MM.1S (cell line): ENCODE data around the gene FPGS.

Experiments used
- DNase-seq: peaks from one replicate; pipeline ENCODE4 v3.0.0-alpha.2; 2015
- H2AFZ ChIP-seq: fragments of 300-600 bp; sonication (generic); 2 replicates; pipeline ENCODE4 v1.6.0; 2016; ENCODE audit warnings: antibody characterized with exemption, low read length
- H3F3A ChIP-seq: fragments of 300-600 bp; sonication (generic); 2 replicates; pipeline ENCODE4 v1.6.1; 2016; ENCODE audit warnings: mild to moderate bottlenecking, antibody characterized with exemption, low read length, moderate library complexity, mixed read lengths; ENCODE audit not compliant: insufficient read depth
- H3K27ac ChIP-seq: fragments of 300-600 bp; sonication (generic); 2 replicates; pipeline ENCODE4 v1.5.1; 2016; ENCODE audit warnings: mild to moderate bottlenecking, low read length
- H3K27me3 ChIP-seq: fragments of 300-600 bp; sonication (generic); replicated peaks from 2 replicates; pipeline ENCODE4 v1.6.0; 2016; ENCODE audit warnings: low read length; ENCODE audit not compliant: insufficient read depth
- H3K36me3 ChIP-seq: fragments of 300-600 bp; sonication (generic); replicated peaks from 2 replicates; pipeline ENCODE4 v1.6.1; 2016; ENCODE audit warnings: mild to moderate bottlenecking, low read length, mixed read lengths; ENCODE audit not compliant: insufficient read depth
- H3K4me1 ChIP-seq: fragments of 300-600 bp; sonication (generic); 2 replicates; pipeline ENCODE4 v1.6.1; 2016; ENCODE audit warnings: low read length, mixed read lengths
- H3K4me2 ChIP-seq: fragments of 300-600 bp; sonication (generic); 2 replicates; pipeline ENCODE4 v1.6.0; 2016; ENCODE audit warnings: low read depth, low read length
- H3K4me3 ChIP-seq: fragments of 300-600 bp; sonication (generic); 2 replicates; pipeline ENCODE4 v1.5.1; 2016; ENCODE audit warnings: low read length, mixed read lengths
- H3K79me2 ChIP-seq: fragments of 300-600 bp; sonication (generic); 2 replicates; pipeline ENCODE4 v1.6.1; 2016; ENCODE audit warnings: mixed run types, low read length, mixed read lengths
- H3K9ac ChIP-seq: fragments of 300-600 bp; sonication (generic); 2 replicates; pipeline ENCODE4 v1.6.1; 2016; ENCODE audit warnings: low read length, mixed read lengths
- H3K9me2 ChIP-seq: fragments of 300-600 bp; sonication (generic); replicated peaks from 2 replicates; pipeline ENCODE4 v1.6.1; 2016; ENCODE audit warnings: mild to moderate bottlenecking, low read length, mixed read lengths; ENCODE audit not compliant: insufficient read depth
- H3K9me3 ChIP-seq: fragments of 300-600 bp; sonication (generic); replicated peaks from 2 replicates; pipeline ENCODE4 v1.6.1; 2016; ENCODE audit warnings: mild to moderate bottlenecking, low read length, mixed read lengths; ENCODE audit not compliant: insufficient read depth
- H4K20me1 ChIP-seq: fragments of 300-600 bp; sonication (generic); 2 replicates; pipeline ENCODE4 v1.6.1; 2016; ENCODE audit warnings: mild to moderate bottlenecking, low read length, moderate library complexity, mixed read lengths; ENCODE audit not compliant: insufficient read depth
- EZH2 ChIP-seq: fragments of 300-600 bp; sonication (generic); optimal IDR thresholded peaks from 2 replicates; pipeline ENCODE3; 2017; ENCODE audit warnings: low read depth, mild to moderate bottlenecking, antibody characterized with exemption, low read length, mixed read lengths
- EZH2phosphoT487 ChIP-seq: fragments of 300-600 bp; sonication (generic); IDR thresholded peaks from 2 replicates; pipeline ENCODE4 v1.6.1; 2018; ENCODE audit warnings: antibody characterized with exemption, low read length
- TF ChIP-seq, protein P1 (sequence below): fragments of 300-600 bp; sonication (generic); IDR thresholded peaks from 2 replicates; pipeline ENCODE4 v1.5.1; 2016; ENCODE audit warnings: antibody characterized with exemption, low read length, mixed read lengths

Gene FPGS

GRCh38 chr9:127856729-127857116, 54.0 kb downstream of the FPGS start:
- Histone ChIP-seq H3K4me2 (no peak overlapping the region), H3K36me3 (no peaks in the 10 kb centered on the region), H2AFZ (no peak overlapping the region), H3F3A (no peaks in the 10 kb centered on the region), H3K9ac (no peak overlapping the region), H3K4me3 (no peak overlapping the region), H3K9me3 (no peaks in the 10 kb centered on the region), H4K20me1 (no peaks in the 10 kb centered on the region), H3K79me2 (no peaks in the 10 kb centered on the region), H3K4me1 (no peaks in the 10 kb centered on the region), H3K27ac (no peak overlapping the region), H3K27me3 (no peaks in the 10 kb centered on the region), H3K9me2 (no peaks in the 10 kb centered on the region)
- DNase-seq: no peak
- no peak for TF ChIP-seq EZH2
- no peak for TF ChIP-seq EZH2phosphoT487
- TF ChIP-seq, protein P1, sequence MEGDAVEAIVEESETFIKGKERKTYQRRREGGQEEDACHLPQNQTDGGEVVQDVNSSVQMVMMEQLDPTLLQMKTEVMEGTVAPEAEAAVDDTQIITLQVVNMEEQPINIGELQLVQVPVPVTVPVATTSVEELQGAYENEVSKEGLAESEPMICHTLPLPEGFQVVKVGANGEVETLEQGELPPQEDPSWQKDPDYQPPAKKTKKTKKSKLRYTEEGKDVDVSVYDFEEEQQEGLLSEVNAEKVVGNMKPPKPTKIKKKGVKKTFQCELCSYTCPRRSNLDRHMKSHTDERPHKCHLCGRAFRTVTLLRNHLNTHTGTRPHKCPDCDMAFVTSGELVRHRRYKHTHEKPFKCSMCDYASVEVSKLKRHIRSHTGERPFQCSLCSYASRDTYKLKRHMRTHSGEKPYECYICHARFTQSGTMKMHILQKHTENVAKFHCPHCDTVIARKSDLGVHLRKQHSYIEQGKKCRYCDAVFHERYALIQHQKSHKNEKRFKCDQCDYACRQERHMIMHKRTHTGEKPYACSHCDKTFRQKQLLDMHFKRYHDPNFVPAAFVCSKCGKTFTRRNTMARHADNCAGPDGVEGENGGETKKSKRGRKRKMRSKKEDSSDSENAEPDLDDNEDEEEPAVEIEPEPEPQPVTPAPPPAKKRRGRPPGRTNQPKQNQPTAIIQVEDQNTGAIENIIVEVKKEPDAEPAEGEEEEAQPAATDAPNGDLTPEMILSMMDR: no peak

- Histone ChIP-seq H3K4me2 (no peak overlapping the region), H3K27ac (no peak overlapping the region)
Observed at GRCh38 chr9:127857278-127857677, 54.6 kb downstream of the FPGS start.

GRCh38 chr9:127858041-127858512, 55.4 kb downstream of the FPGS start:
- no peaks in the 10 kb centered on the region for H3F3A ChIP-seq
- DNase-seq: no peak
- H3K4me1 ChIP-seq: no peaks in the 10 kb centered on the region
- no peaks in the 10 kb centered on the region for H4K20me1 ChIP-seq
- no peaks in the 10 kb centered on the region for H3K9me2 ChIP-seq
- H3K4me2 ChIP-seq: no peak overlapping the region
- H3K27me3 ChIP-seq: no peaks in the 10 kb centered on the region
- no peak overlapping the region for H3K9ac ChIP-seq
- H3K36me3 ChIP-seq: no peaks in the 10 kb centered on the region
- H2AFZ ChIP-seq: no peak overlapping the region
- H3K27ac ChIP-seq: no peak overlapping the region
- H3K9me3 ChIP-seq: no peaks in the 10 kb centered on the region
- H3K4me3 ChIP-seq: no peak overlapping the region
- no peak for TF ChIP-seq EZH2
- no peak for TF ChIP-seq EZH2phosphoT487
- TF ChIP-seq, protein P1: no peak
- no peaks in the 10 kb centered on the region for H3K79me2 ChIP-seq

More at GRCh38 chr9:127857278-127857677, 54.6 kb downstream of the FPGS start:
- TF ChIP-seq EZH2phosphoT487: no peak
- Histone ChIP-seq H2AFZ (no peak overlapping the region), H3K36me3 (no peaks in the 10 kb centered on the region), H3K9me3 (no peaks in the 10 kb centered on the region), H3K79me2 (no peaks in the 10 kb centered on the region), H3K9ac (no peak overlapping the region), H3K4me3 (no peak overlapping the region), H4K20me1 (no peaks in the 10 kb centered on the region), H3F3A (no peaks in the 10 kb centered on the region), H3K27me3 (no peaks in the 10 kb centered on the region), H3K9me2 (no peaks in the 10 kb centered on the region), H3K4me1 (no peaks in the 10 kb centered on the region)
- no peak for DNase-seq

- no peak overlapping the region for H3K4me3 ChIP-seq
- no peak overlapping the region for H2AFZ ChIP-seq
- TF ChIP-seq EZH2 (no peak), EZH2phosphoT487 (no peak)
- TF ChIP-seq, protein P1: no peak
- H3K27ac ChIP-seq: no peak overlapping the region
- H3K27me3 ChIP-seq: no peaks in the 10 kb centered on the region
- no peaks in the 10 kb centered on the region for H3K4me1 ChIP-seq
- no peaks in the 10 kb centered on the region for H3K9me3 ChIP-seq
- no peaks in the 10 kb centered on the region for H3F3A ChIP-seq
- no peaks in the 10 kb centered on the region for H3K9me2 ChIP-seq
- DNase-seq: no peak
- no peak overlapping the region for H3K9ac ChIP-seq
- H3K36me3 ChIP-seq: no peaks in the 10 kb centered on the region
- no peaks in the 10 kb centered on the region for H3K79me2 ChIP-seq
- H4K20me1 ChIP-seq: no peaks in the 10 kb centered on the region
- H3K4me2 ChIP-seq: no peak overlapping the region
Observed at GRCh38 chr9:127860260-127860659, 57.6 kb downstream of the FPGS start.
